GM08714 (cell line): ENCODE results near the gene REXO1.

ENCODE experiments used
- H3K4me3 ChIP-seq: fragments of 200-500 bp; sonication (Bioruptor generic); 2 replicates; pipeline ENCODE4 v1.5.1; 2014; ENCODE audit warnings: mild to moderate bottlenecking, low read length, inconsistent platforms
- ZNF274 ChIP-seq: IDR thresholded peaks from 2 replicates; pipeline ENCODE4 v1.6.1; 2012; ENCODE audit warnings: mild to moderate bottlenecking, low read depth, low read length

Gene REXO1

GRCh38 chr19:1871630-1872029 is 23.3 kb upstream of the REXO1 start:
- no peak overlapping the region for H3K4me3 ChIP-seq
- no peak for TF ChIP-seq ZNF274

DNA sequence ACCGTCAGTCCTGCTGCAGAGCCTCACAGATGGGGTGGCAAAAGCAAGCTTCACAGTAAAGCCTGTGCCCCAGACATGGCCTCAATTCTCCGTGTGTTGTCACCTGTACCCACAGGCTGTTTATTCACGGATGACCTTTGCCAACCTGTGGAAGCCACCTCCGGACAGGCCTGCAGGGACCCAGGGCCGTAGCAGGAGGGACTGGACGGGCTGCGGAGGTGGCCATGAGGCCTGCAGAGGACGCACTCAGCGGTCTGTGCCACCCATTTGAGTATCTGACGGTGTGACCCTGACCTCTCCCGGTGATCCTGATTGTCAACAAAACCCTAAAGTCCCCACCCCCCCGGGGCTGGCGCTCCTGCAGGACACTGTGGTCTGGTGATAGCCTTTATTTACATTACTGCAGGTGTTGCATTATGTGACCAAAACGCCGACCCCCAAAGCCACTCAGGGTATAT is 22.9 kb upstream of the REXO1 start:
- no peak for TF ChIP-seq ZNF274
- H3K4me3 ChIP-seq = no peak overlapping the region

DNA sequence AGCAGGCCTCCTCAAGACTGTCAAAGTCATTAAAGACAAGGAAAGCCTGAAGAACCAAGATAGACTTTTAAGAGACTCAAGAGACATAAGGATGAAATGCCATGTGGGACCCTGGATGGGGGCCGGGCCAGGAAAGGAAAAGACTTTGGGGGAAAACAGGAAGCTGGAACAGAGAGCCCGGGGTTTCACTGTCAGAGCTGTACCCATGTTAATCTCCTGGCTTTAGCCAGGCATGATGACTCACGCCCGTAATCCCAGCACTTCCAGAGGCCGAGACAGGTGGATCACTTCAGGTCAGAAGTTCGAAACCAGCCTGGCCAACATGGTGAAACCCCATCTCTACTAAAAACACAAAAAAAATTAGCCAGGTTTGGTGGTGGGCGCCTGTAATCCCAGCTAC is 20.7 kb upstream of the REXO1 start:
- no peak for TF ChIP-seq ZNF274
- H3K4me3 ChIP-seq = no peak overlapping the region

- no peak overlapping the region for H3K4me3 ChIP-seq
- TF ChIP-seq ZNF274 = no peak
These were observed 19.1 kb upstream of the REXO1 start for GRCh38 chr19:1867349-1867724.

DNA sequence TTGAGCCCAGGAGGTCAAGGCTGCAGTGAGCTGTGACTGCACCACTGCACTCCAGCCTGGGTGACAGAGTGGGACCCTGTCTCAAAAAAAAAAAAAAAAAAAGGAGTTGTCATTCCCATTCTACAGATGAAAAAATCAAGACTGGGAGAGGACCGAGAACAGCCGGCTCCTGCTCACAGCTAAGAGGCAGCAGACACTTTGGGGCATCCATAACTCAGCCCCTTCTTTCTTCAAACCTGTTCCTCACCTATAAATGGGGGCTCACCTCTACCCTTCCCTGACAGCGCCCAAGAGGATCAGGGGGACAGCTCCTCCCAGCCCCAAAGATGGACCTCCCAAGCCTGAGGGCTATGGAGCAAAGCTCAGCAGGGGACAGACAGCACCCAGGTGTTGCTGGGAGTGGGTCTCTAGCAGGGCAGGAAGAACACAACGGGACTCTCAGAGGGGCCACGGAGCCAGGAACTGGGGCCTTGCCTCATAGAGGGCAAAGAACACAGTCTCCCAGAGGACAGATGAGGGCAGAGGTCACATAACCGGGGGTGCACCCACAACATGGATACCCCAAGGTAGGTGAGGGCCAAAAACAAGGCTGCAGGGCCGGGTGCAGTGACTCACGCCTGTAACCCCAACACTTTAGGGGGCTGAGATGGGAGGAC is 18.5 kb upstream of the REXO1 start:
- H3K4me3 ChIP-seq = no peak overlapping the region
- no peak for TF ChIP-seq ZNF274

- H3K4me3 ChIP-seq = peak overlapping the region; percentile 84; the same call in 1 of the 2 replicates
- no peak for TF ChIP-seq ZNF274
These were observed 17.1 kb upstream of the REXO1 start for GRCh38 chr19:1865172-1866010.

DNA sequence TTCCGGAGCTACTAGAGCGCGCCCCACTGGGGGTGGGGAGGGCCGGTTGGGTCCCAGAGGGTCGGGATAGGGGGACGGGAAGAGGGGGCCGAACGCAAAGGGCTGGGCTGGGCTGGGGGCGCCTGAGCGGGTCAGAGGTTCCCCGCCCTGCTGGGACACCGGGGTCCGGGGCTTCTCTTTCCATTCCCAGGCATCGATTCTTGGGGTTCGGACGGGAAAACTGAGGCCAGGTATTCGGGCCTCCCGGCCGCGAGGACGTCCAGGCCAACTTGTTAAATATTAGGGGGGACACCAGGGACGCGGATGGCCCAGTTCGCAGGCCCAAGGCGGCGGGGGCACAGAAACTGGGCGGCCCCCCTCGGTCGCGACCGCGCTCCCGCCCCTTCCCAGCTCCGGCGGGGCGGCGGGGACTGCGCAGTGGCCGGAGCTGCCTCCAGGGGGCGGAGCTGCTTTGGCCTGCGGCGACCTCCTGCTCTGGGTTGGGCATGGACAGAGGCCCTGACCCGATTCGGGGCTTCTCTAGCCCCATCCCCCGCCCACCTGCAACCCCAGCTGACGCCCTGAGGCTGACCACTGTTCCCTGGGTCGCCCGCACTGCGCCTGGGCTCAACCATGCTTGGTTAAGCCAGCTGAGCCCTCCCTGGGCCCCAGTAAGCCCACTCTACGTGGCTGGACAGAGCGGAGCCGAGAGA is 16.3 kb upstream of the REXO1 start:
- TF ChIP-seq ZNF274 = no peak
- peak overlapping the region; percentile 84 for H3K4me3 ChIP-seq

DNA sequence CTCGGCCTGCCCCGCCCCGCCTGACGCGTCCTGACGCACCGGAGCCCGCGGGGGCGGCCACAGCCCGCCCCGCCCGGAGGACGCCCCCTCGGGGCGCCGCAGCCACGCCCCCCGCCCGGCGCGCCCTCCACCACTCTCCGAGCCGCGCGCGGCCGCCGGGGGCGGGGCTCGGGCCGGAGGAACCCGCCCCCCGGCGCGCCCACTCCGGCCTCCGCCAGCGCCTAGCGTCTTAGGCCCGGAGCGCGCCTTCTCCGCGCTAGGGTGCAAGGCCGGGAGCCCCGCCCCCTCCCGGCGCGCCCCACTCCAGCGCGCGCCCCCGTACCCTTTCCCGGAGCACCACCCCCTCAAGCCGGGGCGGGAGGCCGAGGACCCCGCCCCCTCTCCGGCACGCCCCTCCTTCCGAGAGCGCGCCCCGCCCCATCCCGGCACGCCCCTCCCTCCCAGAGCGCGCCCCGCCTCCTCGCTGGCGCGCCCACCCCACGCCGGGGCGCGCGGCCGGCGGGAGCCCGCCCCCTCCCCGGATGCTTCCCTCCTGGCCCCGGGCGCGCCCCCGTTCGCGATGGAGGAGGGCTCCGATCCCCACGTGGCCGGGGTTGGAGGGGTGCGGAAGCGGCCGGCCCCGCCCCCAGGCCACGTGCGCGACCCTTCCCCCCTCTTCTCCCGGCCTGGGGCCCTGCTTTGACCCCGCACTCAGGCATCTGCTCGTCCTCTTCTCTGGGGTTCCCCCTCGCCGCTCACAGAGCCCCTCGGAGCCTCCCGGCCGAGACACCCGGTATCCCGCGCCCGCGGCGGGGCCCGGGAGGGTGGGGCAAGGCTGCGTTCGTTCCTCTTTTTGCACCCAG is 15.6 kb upstream of the REXO1 start:
- peak overlapping the region; percentile 84 for H3K4me3 ChIP-seq
- no peak for TF ChIP-seq ZNF274

GRCh38 chr19:1863328-1863637 is 15.0 kb upstream of the REXO1 start, which contains the start of gene KLF16:
TSS of gene KLF16 (minus strand) at chr19:1863579. CDS start at chr19:1863497, 82 bp downstream.
- H3K4me3 ChIP-seq = peak within 1 kb of the TSS; percentile 92
- no peak for TF ChIP-seq ZNF274

DNA sequence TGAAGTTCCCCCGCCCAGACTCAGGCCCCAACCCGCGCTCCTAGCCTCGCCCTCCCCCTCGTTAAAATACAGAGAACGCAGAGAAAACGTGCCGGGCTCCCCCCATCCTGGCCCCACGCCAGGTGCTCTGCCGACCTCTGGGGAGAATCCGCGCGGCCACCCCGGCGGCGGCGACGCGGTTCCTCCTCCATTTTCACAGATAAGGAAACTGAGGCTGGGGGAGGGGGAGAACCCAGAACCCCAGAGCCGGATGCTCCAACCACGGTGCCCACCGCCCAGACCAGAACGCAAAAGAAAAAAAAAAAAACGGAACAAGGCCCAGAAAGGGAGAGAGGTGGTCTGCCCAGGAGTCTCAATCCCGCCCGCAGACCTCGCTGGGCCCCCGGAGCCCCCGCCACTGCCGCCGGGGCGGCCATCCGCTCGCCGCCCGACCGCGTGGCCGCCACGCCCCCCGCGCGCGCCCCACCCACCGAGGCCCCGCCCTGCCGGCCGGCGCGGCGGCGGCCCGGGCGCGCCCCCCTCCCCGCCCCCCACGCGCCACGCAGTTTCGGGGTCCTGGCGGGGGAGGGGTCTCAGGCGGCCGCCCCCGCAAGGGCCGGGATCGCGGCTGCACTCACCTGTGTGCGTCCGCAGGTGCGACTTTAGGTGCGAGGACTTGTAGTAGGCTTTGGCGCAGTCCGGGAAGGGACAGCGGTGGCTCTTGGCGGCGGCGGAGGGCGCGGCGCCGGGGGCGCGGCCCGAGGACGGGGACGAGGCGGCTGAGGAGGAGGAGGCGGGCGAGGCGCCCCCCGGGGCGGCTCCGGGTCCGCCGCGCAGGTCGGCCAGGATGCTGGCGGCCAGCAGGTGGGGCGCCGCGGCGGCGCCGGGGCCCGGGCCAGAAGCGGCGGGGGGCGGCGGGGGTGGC is 14.4 kb upstream of the REXO1 start:
- no peak for TF ChIP-seq ZNF274
- H3K4me3 ChIP-seq = peak overlapping the region; percentile 92

GRCh38 chr19:1862068-1862423 is 13.8 kb upstream of the REXO1 start:
- TF ChIP-seq ZNF274 = no peak
- peak overlapping the region; percentile 92 for H3K4me3 ChIP-seq

DNA sequence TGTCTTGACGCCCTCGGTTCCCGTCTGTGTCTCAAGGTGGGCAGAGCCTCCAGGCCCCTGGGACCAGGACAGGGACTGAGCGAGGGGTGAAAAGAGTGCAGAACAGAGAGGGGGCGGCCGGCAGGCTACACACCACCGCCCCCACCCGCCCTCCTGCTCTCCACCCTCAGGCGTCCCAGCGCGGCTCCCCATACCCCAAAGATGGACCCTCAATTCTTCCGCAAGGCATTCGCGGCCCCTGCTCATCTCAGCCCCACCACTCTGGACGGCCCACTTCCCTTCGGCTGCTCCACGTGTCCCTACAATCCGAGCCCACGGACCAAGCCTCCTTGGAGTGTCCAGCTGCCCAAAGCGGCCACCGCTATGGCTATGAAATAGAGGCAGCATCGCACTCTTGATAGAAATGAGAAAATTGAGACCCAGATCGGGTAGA is 13.3 kb upstream of the REXO1 start:
- no peak for TF ChIP-seq ZNF274
- peak overlapping the region; percentile 92 for H3K4me3 ChIP-seq

DNA sequence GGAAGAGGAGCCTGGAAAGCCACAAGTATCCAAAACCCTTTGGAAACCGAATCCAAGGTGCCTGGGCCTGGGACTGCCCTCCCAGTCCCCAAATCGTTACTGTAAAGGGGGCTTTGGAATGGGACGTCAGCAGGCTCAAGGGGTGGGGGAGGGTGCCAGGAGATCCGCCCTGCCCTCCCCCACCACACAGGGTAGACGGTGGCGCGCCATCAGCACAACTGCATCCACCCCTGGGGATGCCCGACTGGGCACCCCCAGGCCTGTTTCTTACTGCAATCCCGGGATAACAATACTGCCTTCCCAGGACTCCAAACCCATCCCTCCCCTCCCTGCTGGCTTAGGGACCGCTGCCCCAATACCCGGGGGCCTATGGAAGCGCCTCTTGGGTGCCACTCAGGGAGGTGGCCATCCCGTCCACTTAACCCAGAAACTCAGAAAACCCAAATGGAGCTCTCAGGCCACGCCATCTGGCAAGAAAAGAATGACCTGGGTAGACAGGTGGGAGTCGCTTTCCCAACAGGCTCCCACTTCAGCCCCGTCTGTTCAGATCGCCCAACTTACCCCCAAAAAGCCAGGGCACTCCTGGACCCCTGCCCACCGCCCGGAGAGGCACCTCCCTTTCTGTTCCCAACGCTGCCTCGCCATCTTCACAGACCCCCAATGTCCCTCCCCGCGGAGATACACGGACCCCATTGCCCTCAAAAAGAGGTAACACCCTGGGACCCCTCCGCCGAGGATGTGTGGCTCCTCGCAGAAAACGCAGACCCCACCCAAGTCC is 12.7 kb upstream of the REXO1 start:
- peak overlapping the region; percentile 92; the same call in 1 of the 2 replicates for H3K4me3 ChIP-seq
- no peak for TF ChIP-seq ZNF274
